Endothelial cell of hepatic sinusoid (primary cell): ENCODE data around the gene NLRP7.
"Not testable (repeated sequence)": the region's sequence is repeated elsewhere in the genome, so short reads cannot be mapped to it uniquely, and the experiment has no call there.

Source experiments
- in situ Hi-C: cut with HindIII; loops from 2 replicates; pipeline ENCODE4 v1.10.0; 2017; ENCODE audit warnings: low sequenced_read_pairs

NLRP7 gene

DNA sequence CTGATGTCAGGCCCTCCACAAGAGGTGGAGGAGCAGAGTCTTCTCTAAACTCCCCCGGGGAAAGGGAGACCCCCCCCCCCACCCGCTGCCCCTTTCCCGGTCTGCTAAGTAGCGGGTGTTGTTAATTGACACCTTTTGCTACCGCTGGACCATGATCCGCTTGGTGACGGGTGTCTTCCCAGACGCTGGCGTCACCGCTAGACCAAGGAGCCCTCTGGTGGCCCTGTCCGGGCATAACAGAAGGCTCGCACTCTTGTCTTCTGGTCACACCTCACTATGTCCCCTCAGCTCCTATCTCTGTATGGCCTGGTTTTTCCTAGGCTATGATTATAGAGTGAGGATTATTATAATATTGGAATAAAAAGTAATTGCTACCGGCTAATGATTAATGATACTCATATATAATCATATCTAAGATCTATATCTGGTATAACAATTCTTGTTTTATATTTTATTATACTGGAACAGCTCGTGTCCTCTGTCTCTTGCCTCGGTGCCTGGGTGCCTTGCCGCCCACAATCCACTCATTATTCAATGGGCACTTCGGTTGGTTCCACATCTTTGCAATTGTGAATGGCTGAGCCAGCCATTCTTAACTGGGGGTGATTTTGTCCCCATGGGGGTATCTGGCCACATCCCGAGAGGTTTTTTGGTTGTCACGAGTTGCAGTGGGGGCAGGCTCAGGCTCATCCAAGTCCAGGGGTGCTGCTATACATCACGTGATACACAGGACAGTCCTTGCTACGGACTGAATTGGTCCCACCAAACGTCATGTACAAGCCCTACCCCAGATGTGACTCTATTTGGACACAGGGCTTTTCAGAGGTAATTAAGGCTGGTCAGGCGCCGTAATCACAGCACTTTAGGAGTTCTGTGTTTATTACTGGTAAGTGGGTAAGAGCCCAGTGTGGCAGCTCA is 27.4 kb downstream of the NLRP7 start:
- in situ Hi-C loops, result not testable (repeated sequence)

GRCh38 chr19:54918499-54918898 is 28.8 kb downstream of the NLRP7 start:
- in situ Hi-C loops, result no loop called here

DNA sequence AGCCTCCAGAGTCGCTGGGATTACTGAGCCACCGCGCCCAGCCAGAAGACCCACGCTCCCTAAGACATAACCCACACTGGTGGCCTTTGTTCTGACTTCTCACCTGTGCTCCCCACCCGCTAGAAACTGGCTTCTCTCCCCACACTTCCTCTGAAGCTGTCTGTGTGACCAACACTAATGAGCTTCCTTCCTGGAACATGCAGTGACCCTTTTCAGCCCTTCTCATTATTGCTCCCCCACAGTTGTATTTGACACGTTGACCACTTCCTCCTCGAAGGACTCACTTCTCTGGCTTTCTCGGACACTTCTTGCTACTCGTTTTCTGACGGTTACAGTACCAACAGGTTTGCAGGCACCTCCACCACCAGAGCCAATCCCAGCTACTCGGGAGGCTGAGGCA is 30.5 kb downstream of the NLRP7 start:
- in situ Hi-C loops, result no loop called here

DNA sequence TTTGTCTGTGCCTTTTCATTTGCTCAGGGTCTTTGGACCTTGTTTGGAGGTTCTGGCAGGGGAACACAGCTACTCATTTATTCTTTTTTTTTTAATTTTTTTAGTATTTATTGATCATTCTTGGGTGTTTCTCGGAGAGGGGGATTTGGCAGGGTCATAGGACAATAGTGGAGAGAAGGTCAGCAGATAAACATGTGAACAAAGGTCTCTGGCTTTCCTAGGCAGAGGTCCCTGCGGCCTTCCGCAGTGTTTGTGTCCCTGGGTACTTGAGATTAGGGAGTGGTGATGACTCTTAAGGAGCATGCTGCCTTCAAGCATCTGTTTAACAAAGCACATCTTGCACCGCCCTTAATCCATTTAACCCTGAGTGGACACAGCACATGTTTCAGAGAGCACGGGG is 39.4 kb downstream of the NLRP7 start:
- in situ Hi-C loops, result not testable (repeated sequence)

- in situ Hi-C loops, result no loop called here
Observed at GRCh38 chr19:54906819-54907218, 40.5 kb downstream of the NLRP7 start.

GRCh38 chr19:54905803-54906511 is 41.4 kb downstream of the NLRP7 start, which contains the start of gene NCR1:
TSS of gene NCR1 (plus strand) at chr19:54906148. CDS start at chr19:54906188, 40 bp downstream.
- in situ Hi-C loops, result no loop called here

DNA sequence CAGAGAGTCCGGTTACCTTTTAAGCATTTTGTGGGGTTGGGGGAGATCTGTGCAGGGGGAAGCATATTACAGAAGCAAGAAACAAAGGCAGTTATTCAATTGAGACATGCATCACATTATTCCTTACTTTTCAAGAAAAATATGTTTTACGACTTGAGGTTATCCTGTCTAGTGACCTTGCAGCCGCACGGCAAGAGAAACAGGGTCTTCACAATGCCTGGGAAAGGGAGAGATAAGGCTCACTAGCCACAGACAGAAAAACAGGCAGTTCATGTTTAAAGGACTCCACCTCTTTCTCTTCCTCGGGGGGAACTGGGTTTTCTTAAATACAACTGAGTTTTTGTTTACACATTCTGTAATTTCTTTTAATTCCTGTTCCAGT is 41.9 kb downstream of the NLRP7 start:
- in situ Hi-C loops, result no loop called here

DNA sequence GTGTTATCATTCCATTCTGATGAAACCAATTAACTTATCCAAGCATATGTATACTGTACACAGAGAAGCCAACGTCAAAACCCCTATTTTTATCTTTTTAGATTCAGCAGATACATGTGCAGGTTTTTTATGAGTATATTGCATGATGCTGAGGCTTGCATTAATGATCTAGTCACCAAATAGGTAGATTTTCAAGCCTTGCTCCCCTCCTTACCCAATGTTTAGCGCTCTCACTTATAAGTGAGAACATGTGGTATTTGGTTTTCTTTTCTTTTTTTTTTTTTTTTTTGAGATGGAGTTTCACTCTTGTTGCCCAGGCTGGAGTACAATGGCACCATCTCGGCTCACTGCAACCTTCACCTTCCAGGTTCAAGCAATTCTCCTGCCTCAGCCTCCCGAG is 43.1 kb downstream of the NLRP7 start:
- in situ Hi-C loops, result not testable (repeated sequence)

GRCh38 chr19:54903303-54903702 is 44.0 kb downstream of the NLRP7 start:
- in situ Hi-C loops, result no loop called here

- in situ Hi-C loops, result no loop called here
Observed at GRCh38 chr19:54902061-54902460, 45.3 kb downstream of the NLRP7 start.

- in situ Hi-C loops, result not testable (repeated sequence)
Observed at GRCh38 chr19:54901153-54901552, 46.2 kb downstream of the NLRP7 start.

GRCh38 chr19:54899646-54900045 is 47.7 kb downstream of the NLRP7 start:
- in situ Hi-C loops, result not testable (repeated sequence)

- in situ Hi-C loops, result not testable (repeated sequence)
Observed at GRCh38 chr19:54898685-54899084, 48.6 kb downstream of the NLRP7 start.

DNA sequence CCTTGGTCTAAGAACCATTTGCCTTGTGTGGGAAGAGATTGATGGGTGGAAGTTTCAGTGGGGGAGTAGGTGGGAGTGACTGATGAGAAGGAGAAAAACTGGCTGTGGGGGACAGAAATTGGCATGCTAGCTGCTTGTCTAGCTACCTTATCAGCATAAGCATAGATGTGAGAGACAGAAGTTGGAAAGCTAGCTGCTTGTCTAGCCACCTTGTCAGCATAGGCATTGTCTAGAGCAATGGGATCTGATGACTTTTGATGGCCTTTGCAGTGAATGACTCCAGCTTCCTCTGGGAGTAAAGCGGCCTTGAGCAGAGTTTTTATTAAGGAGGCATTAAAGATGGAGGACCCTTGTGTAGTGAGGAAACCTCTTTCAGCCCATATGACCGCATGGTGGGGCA is 51.3 kb downstream of the NLRP7 start:
- in situ Hi-C loops, result no loop called here

GRCh38 chr19:54894106-54894505 is 53.2 kb downstream of the NLRP7 start:
- in situ Hi-C loops, result not testable (repeated sequence)

- in situ Hi-C loops, result no loop called here
Observed at GRCh38 chr19:54893406-54893805, 53.9 kb downstream of the NLRP7 start.

DNA sequence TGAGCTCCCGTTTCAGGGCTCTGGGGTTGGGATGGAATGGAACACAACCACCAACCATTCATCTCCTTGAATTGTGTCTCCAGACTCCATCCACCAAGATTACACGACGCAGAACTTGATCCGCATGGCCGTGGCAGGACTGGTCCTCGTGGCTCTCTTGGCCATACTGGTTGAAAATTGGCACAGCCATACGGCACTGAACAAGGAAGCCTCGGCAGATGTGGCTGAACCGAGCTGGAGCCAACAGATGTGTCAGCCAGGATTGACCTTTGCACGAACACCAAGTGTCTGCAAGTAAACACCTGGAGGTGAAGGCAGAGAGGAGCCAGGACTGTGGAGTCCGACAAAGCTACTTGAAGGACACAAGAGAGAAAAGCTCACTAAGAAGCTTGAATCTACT is 57.8 kb downstream of the NLRP7 start:
- in situ Hi-C loops, result loop anchor here (5.0 kb wide), 1 partner anchor 283 kb away; no protein-coding TSS in a partner anchor

DNA sequence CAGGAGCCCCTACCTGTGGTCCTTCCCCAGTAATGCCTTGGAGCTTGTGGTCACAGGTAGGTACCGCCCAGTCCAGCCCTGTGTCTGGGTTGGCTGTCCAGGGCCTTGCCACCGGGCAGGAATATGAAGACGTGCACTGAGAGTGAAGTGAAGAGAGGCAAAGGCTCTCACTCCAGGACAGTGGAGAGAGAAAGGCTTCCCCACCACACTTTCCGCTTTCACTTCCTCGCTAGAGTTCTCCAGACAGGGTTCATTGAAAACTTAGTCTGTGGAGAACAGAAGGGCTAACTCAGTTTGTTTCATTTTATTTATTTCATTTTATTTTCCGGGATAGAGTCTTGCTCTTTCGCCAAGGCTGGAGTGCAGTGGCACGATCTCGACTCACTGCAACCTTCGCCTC is 59.1 kb downstream of the NLRP7 start:
- in situ Hi-C loops, result loop anchor here (5.0 kb wide), 1 partner anchor 284 kb away; no protein-coding TSS in a partner anchor

DNA sequence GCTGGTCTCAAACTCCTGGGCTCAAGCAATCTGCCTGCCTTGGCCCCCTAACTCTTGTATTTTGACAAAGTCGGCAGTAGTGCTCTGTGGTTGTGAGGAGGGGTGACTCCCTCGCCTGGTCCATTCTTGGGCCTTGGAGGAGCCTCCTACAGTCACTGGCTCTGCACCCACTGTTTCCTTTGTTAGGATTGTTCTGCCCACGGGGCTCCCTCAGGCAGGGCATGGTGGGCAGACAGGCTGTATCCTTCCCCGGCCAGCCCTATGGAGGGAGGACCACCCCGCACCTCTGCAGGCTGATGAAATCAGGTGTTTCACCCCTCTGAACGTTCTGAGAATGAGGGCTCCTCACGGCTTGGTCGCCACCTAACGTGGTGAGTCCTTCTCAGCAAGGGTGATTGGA is 64.1 kb downstream of the NLRP7 start:
- in situ Hi-C loops, result no loop called here

GRCh38 chr19:54882758-54883157 is 64.6 kb downstream of the NLRP7 start:
- in situ Hi-C loops, result no loop called here

GRCh38 chr19:54881884-54882283 is 65.4 kb downstream of the NLRP7 start:
- in situ Hi-C loops, result no loop called here

- in situ Hi-C loops, result no loop called here
Observed at GRCh38 chr19:54877471-54877870, 69.9 kb downstream of the NLRP7 start.
